HepG2 (cell line): Measurements from ENCODE around the gene RIPOR3. TPM values are rescaled to one million over a fixed set of nuclear protein-coding genes. Genes with fewer than 3 reads are reported as not detected.

Experiments
- ETV6 ChIP-seq: sonication (generic); formaldehyde crosslinking; conservative IDR thresholded peaks from 2 replicates; pipeline ENCODE4 v1.4.0; 2020; ENCODE audit warnings: missing genetic modification reagents
- HIC2 ChIP-seq: sonication (generic); formaldehyde crosslinking; IDR thresholded peaks from 2 replicates; pipeline ENCODE4 v1.9.0; 2022; ENCODE audit warnings: low read depth, missing genetic modification reagents
- HINFP ChIP-seq: sonication (generic); formaldehyde crosslinking; IDR thresholded peaks from 2 replicates; pipeline ENCODE4 v1.4.0; 2020; ENCODE audit warnings: low read depth, mild to moderate bottlenecking, missing genetic modification reagents
- HNRNPLL ChIP-seq: fragments of 200-400 bp; formaldehyde crosslinking; IDR thresholded peaks from 2 replicates; pipeline ENCODE4 v1.6.1; 2017; ENCODE audit warnings: mild to moderate bottlenecking, low read depth, low read length; ENCODE audit not compliant: poor library complexity, severe bottlenecking
- IRF2 ChIP-seq: IDR thresholded peaks from 2 replicates; pipeline ENCODE4 v1.6.1; 2018; ENCODE audit warnings: missing genetic modification reagents, missing compliant biosample characterization
- RERE ChIP-seq: IDR thresholded peaks from 2 replicates; pipeline ENCODE4 v1.6.1; 2016; ENCODE audit warnings: low read depth, missing genetic modification reagents, missing compliant biosample characterization
- XRCC5 ChIP-seq: fragments of 200-400 bp; formaldehyde crosslinking; optimal IDR thresholded peaks from 2 replicates; pipeline ENCODE3; 2017; ENCODE audit warnings: mild to moderate bottlenecking, low read length
- YEATS4 ChIP-seq: sonication (generic); formaldehyde crosslinking; IDR thresholded peaks from 2 replicates; pipeline ENCODE4 v1.4.0; 2020; ENCODE audit warnings: missing genetic modification reagents, borderline replicate concordance
- ZBTB34 ChIP-seq: sonication (generic); formaldehyde crosslinking; IDR thresholded peaks from 2 replicates; pipeline ENCODE4 v1.8.0; 2022; ENCODE audit warnings: mild to moderate bottlenecking, missing genetic modification reagents
- ZFP91 ChIP-seq: sonication (generic); formaldehyde crosslinking; IDR thresholded peaks from 2 replicates; pipeline ENCODE4 v1.9.0; 2022; ENCODE audit warnings: missing genetic modification reagents, mild to moderate bottlenecking, borderline replicate concordance
- ZNF280B ChIP-seq: sonication (generic); formaldehyde crosslinking; IDR thresholded peaks from 2 replicates; pipeline ENCODE4 v1.5.0; 2020; ENCODE audit warnings: missing genetic modification reagents, mild to moderate bottlenecking, borderline replicate concordance
- ZNF557 ChIP-seq: sonication (generic); formaldehyde crosslinking; IDR thresholded peaks from 2 replicates; pipeline ENCODE4 v1.4.0; 2020; ENCODE audit warnings: missing genetic modification reagents
- polyA plus RNA-seq, 8 experiments: library from polyadenylated mRNA; depleted of rRNA in 3 of 8; stranded (reverse) in 7 of 8; unstranded in 1 of 8; fragments of >200 nt; fragmentation: Illumina TruSeq in 4 of 8; extraction: Trizol in 4 of 8; gene quantifications; 2 replicates each; pipeline versions ENCODE4 v1.2.1 to v1.2.3, GENCODE V29; 2011 to 2016; ENCODE audit warnings: low read depth in 4 of 8, missing spikeins in 1 of 8, mixed read lengths in 1 of 8; ENCODE audit not compliant: insufficient read depth in 1 of 8
- total RNA-seq, 5 experiments: library from RNA; depleted of rRNA; stranded (reverse); fragments of >200 nt; fragmentation: Illumina TruSeq; extraction: Trizol; gene quantifications; 2 replicates each; pipeline ENCODE4 v1.2.3, GENCODE V29; 2016; ENCODE audit warnings: low read depth in 1 of 5

Gene RIPOR3
- total and polyA plus RNA-seq, 2 of the 13 experiments (the other 11 are each of a cell fraction or from before 2014, with no cell fraction given), result 0.18 TPM; not detected in 1

- TF ChIP-seq IRF2 (CRISPR knock-in tag) (peak; percentile 93), RERE (CRISPR knock-in tag) (no peak), HINFP (CRISPR knock-in tag) (peak; percentile 75; the same call in 1 of the 2 replicates), ETV6 (no peak), HIC2 (CRISPR knock-in tag) (peak; percentile 15; the same call in 1 of the 2 replicates), ZNF557 (peak; percentile 86; the same call in 1 of the 2 replicates), HNRNPLL (peak; percentile 40), YEATS4 (peak; percentile 86), XRCC5 (peak; percentile 72), ZFP91 (CRISPR knock-in tag) (peak; percentile 82), ZNF280B (CRISPR knock-in tag) (0 out of 2 replicates have a peak, but pooled peaks have one; percentile 26), ZBTB34 (peak; percentile 100)
Measured at GRCh38 chr20:50680105-50680960, 11.0 kb downstream of the RIPOR3 start (continued).
